IMR-90 (cell line): ENCODE data around the gene RAPGEF5. TPM values are rescaled to one million over a fixed set of nuclear protein-coding genes. Genes with fewer than 3 reads are reported as not detected.

Source experiments
- ATAC-seq: fragments of 200-7000 bp; cut with Tn5 transposase; 2 replicates; pipeline ENCODE4 v1.9.1; 2020; ENCODE audit warnings: low read depth, mild to moderate bottlenecking, moderate library complexity
- BruUV-seq: library from RNA; stranded (reverse); fragments of 400-500 nt; replicated peaks from 2 replicates; lab custom pipeline; 2021; lab: Mats Ljungman, UMichigan
- CTCF ChIA-PET: fragments of 300-600 bp; formaldehyde crosslinking; extraction: SDS; loops from one replicate; lab custom pipeline; 2021; ENCODE audit warnings: antibody characterized with exemption; lab: Yijun Ruan, JAX
- POLR2A ChIA-PET: fragments of 300-600 bp; sonication (Branson Sonifier 250); formaldehyde crosslinking; loops from one replicate; lab custom pipeline; 2022; ENCODE audit warnings: antibody characterized with exemption; ENCODE audit not compliant: unreplicated experiment; lab: Charles Lee
- DNase-seq: peaks from one replicate; pipeline ENCODE4 v3.0.0; 2013
- H2AFZ ChIP-seq: replicated peaks from 2 replicates; pipeline ENCODE3; 2013; ENCODE audit warnings: low read length, mild to moderate bottlenecking; ENCODE audit not compliant: poor library complexity
- H2AK5ac ChIP-seq: 2 replicates; pipeline ENCODE4 v1.6.1; 2013; ENCODE audit warnings: low read depth, low read length, inconsistent platforms
- H2AK9ac ChIP-seq: replicated peaks from 2 replicates; pipeline ENCODE3; 2013; ENCODE audit warnings: mild to moderate bottlenecking, low read depth, low read length, moderate library complexity; ENCODE audit not compliant: poor library complexity
- H2BK120ac ChIP-seq: 2 replicates; pipeline ENCODE4 v1.6.1; 2013; ENCODE audit warnings: low read depth, low read length, inconsistent platforms
- H2BK15ac ChIP-seq: 3 replicates; pipeline ENCODE4 v1.6.1; 2013; ENCODE audit warnings: low read depth, low read length, inconsistent platforms
- H2BK20ac ChIP-seq: 2 replicates; pipeline ENCODE4 v1.6.1; 2013; ENCODE audit warnings: low read depth, mild to moderate bottlenecking, inconsistent platforms, low read length, moderate library complexity
- H2BK5ac ChIP-seq: 2 replicates; pipeline ENCODE4 v1.6.1; 2013; ENCODE audit warnings: mild to moderate bottlenecking, low read depth, low read length, inconsistent platforms; ENCODE audit not compliant: poor library complexity, severe bottlenecking
- H3K14ac ChIP-seq: replicated peaks from 2 replicates; pipeline ENCODE4 v1.6.1; 2013; ENCODE audit warnings: low read depth, low read length, inconsistent platforms
- H3K18ac ChIP-seq: 2 replicates; pipeline ENCODE4 v1.6.1; 2013; ENCODE audit warnings: low read depth, low read length, control low read depth
- H3K23ac ChIP-seq: 2 replicates; pipeline ENCODE4 v1.6.1; 2013; ENCODE audit warnings: low read depth, low read length, inconsistent platforms
- H3K27ac ChIP-seq: 2 replicates; pipeline ENCODE4 v1.5.1; 2013; ENCODE audit warnings: mild to moderate bottlenecking, control low read depth, low read length; ENCODE audit not compliant: insufficient read depth
- H3K27me3 ChIP-seq: 2 replicates; pipeline ENCODE4 v1.6.1; 2013; ENCODE audit warnings: low read length; ENCODE audit not compliant: control insufficient read depth, insufficient read depth
- H3K36me3 ChIP-seq: 2 replicates; pipeline ENCODE4 v1.6.1; 2013; ENCODE audit warnings: low read length, mixed read lengths; ENCODE audit not compliant: control insufficient read depth, insufficient read depth
- H3K4ac ChIP-seq: 2 replicates; pipeline ENCODE4 v1.6.1; 2013; ENCODE audit warnings: low read depth, low read length, inconsistent platforms
- H3K4me1 ChIP-seq: 2 replicates; pipeline ENCODE4 v1.6.1; 2013; ENCODE audit warnings: low read length, mixed read lengths; ENCODE audit not compliant: control insufficient read depth, insufficient read depth
- H3K4me2 ChIP-seq: 2 replicates; pipeline ENCODE4 v1.6.1; 2013; ENCODE audit warnings: low read depth, mild to moderate bottlenecking, control low read depth, low read length, moderate library complexity
- H3K4me3 ChIP-seq: 2 replicates; pipeline ENCODE4 v1.5.1; 2013; ENCODE audit warnings: low read depth, mild to moderate bottlenecking, control low read depth, low read length, moderate library complexity; ENCODE audit not compliant: insufficient read depth
- H3K56ac ChIP-seq: 2 replicates; pipeline ENCODE4 v1.6.1; 2013; ENCODE audit warnings: low read length, inconsistent platforms; ENCODE audit not compliant: insufficient read depth; ENCODE audit errors: extremely low read depth
- H3K79me1 ChIP-seq, 2 experiments: 2 replicates each; pipeline ENCODE4 v1.6.1; 2013; ENCODE audit warnings: low read length in 2 of 2, inconsistent platforms in 1 of 2, low read depth in 1 of 2
- H3K9ac ChIP-seq: 2 replicates; pipeline ENCODE4 v1.6.1; 2013; ENCODE audit warnings: low read depth, low read length, control low read depth
- H3K9me1 ChIP-seq: 2 replicates; pipeline ENCODE4 v1.6.1; 2013; ENCODE audit warnings: low read length, inconsistent platforms; ENCODE audit not compliant: insufficient read depth
- H3K9me3 ChIP-seq: 2 replicates; pipeline ENCODE4 v1.6.1; 2013; ENCODE audit warnings: low read length; ENCODE audit not compliant: control insufficient read depth, insufficient read depth
- H4K20me1 ChIP-seq: 2 replicates; pipeline ENCODE4 v1.6.1; 2013; ENCODE audit warnings: low read length, inconsistent platforms; ENCODE audit not compliant: insufficient read depth
- H4K5ac ChIP-seq: 2 replicates; pipeline ENCODE4 v1.6.1; 2013; ENCODE audit warnings: mild to moderate bottlenecking, low read depth, low read length, control low read depth
- H4K8ac ChIP-seq, 2 experiments: 2 replicates each; pipeline ENCODE4 v1.6.1; 2013; ENCODE audit warnings: low read depth in 2 of 2, low read length in 2 of 2, control low read depth in 1 of 2, inconsistent platforms in 1 of 2
- H4K91ac ChIP-seq: 2 replicates; pipeline ENCODE4 v1.6.1; 2013; ENCODE audit warnings: low read depth, low read length, inconsistent platforms; ENCODE audit not compliant: insufficient read depth
- BHLHE40 ChIP-seq: fragments of 150-350 bp; IDR thresholded peaks from 2 replicates; pipeline ENCODE4 v1.6.1; 2016; ENCODE audit warnings: mild to moderate bottlenecking, low read depth, low read length
- CEBPB ChIP-seq: IDR thresholded peaks from 2 replicates; pipeline ENCODE4 v1.6.1; 2012; ENCODE audit warnings: low read depth, low read length, improper control_type of control experiment
- RCOR1 ChIP-seq: IDR thresholded peaks from 2 replicates; pipeline ENCODE4 v1.6.1; 2012; ENCODE audit warnings: mild to moderate bottlenecking, low read length, improper control_type of control experiment; ENCODE audit not compliant: insufficient replicate concordance
- SMC3 ChIP-seq: fragments of 150-350 bp; IDR thresholded peaks from 2 replicates; pipeline ENCODE4 v1.6.1; 2016; ENCODE audit warnings: low read depth, mild to moderate bottlenecking, antibody characterized with exemption, low read length, moderate library complexity
- USF2 ChIP-seq: fragments of 150-350 bp; IDR thresholded peaks from 2 replicates; pipeline ENCODE4 v1.6.1; 2017; ENCODE audit warnings: mild to moderate bottlenecking, antibody characterized with exemption, low read length, low read depth
- WGBS, 2 experiments: methylation state at CpG; one replicate each; pipeline versions ENCODE4 v1.1.5 to v1.1.7; 2013; ENCODE audit warnings: missing lambda C conversion rate in 2 of 2; ENCODE audit not compliant: insufficient read length in 1 of 2; ENCODE audit errors: extremely low coverage in 2 of 2; 5-methylcytosine and 5-hydroxymethylcytosine counted together
- dilution Hi-C: fragments of 300-500 bp; cut with HindIII; formaldehyde crosslinking; loops from one replicate; pipeline ENCODE4 v1.14.3; 2018; ENCODE audit warnings: low sequenced_read_pairs; ENCODE audit not compliant: unreplicated experiment
- in situ Hi-C: fragments of 300-500 bp; cut with MboI; formaldehyde crosslinking; loops from 3 replicates; pipeline ENCODE4 v1.14.3; 2019; ENCODE audit warnings: low sequenced_read_pairs, inconsistent platforms, mixed read lengths
- intact Hi-C: fragments of 100-400 bp; cut with micrococcal nuclease; formaldehyde crosslinking; loops from 2 replicates; pipeline ENCODE4 v1.10.0; 2022
- polyA plus RNA-seq, 3 experiments: library from polyadenylated mRNA; depleted of rRNA; stranded (reverse); fragments of >200 nt; gene quantifications; 2 replicates each; pipeline ENCODE4 v1.2.3, GENCODE V29; 2012; ENCODE audit warnings: low replicate concordance in 1 of 3
- total RNA-seq: library from RNA; depleted of rRNA; stranded (reverse); fragments of >200 nt; gene quantifications from 2 replicates; pipeline ENCODE4 v1.2.3, GENCODE V29; 2012

Gene RAPGEF5
- total and polyA plus RNA-seq, 2 of the 4 experiments (the other 2 are of a cell fraction): 0.05 to 0.18 TPM

- H3K4me2 ChIP-seq: no peak overlapping the region
- no TSS peak for BruUV-seq
- H3K27ac ChIP-seq: no peak overlapping the region
- no peaks in the 10 kb centered on the region for H3K79me1 ChIP-seq
- H3K4ac ChIP-seq: no peak overlapping the region
- no peak overlapping the region for H3K23ac ChIP-seq
- H4K91ac ChIP-seq: no peak overlapping the region
- no peak overlapping the region for H3K14ac ChIP-seq
- no peak overlapping the region for H3K4me3 ChIP-seq
- TF ChIP-seq CEBPB: no peak
- TF ChIP-seq BHLHE40: no peak
- TF ChIP-seq RCOR1: no peak
- TF ChIP-seq USF2: no peak
- TF ChIP-seq SMC3: no peak
- no peak overlapping the region for H2AK5ac ChIP-seq
- no peak overlapping the region for H2AK9ac ChIP-seq
- WGBS, 2 experiments: no CpG with 5 or more reads among the region's 2 CpGs
- no peak overlapping the region for H2BK120ac ChIP-seq
- no peak overlapping the region for H2AFZ ChIP-seq
- H3K56ac ChIP-seq: no peak overlapping the region
- H3K9me1 ChIP-seq: no peaks in the 10 kb centered on the region
- dilution Hi-C loops (no loop called here), in situ Hi-C loops (no loop called here), intact Hi-C loops (no loop called here)
- DNase-seq: no peak
- no peaks in the 10 kb centered on the region for H4K20me1 ChIP-seq
- no peaks in the 10 kb centered on the region for H3K9me3 ChIP-seq
- ATAC-seq: no peak
- no peak overlapping the region for H2BK20ac ChIP-seq
- H3K36me3 ChIP-seq: no peaks in the 10 kb centered on the region
- no peaks in the 10 kb centered on the region for H3K4me1 ChIP-seq
- ChIA-PET CTCF (interaction anchor here (0.6 kb wide), 1 partner anchor 350 kb away, joined by 4 read pairs; no protein-coding TSS in a partner anchor), POLR2A (no interaction called here)
- no peak overlapping the region for H2BK15ac ChIP-seq
- H2BK5ac ChIP-seq: no peak overlapping the region
- no peak overlapping the region for H4K8ac ChIP-seq
- no peak overlapping the region for H3K9ac ChIP-seq
- no peaks in the 10 kb centered on the region for H3K27me3 ChIP-seq
- no peak overlapping the region for H4K5ac ChIP-seq
- H3K18ac ChIP-seq: no peak overlapping the region
These were observed 202.8 kb downstream of the RAPGEF5 start for GRCh38 chr7:22154143-22154529.
